K562 (cell line): ENCODE results near the gene P2RX3. TPM values are rescaled to one million over a fixed set of nuclear protein-coding genes. Genes with fewer than 3 reads are reported as not detected.
A peak's percentile ranks its signal among the peaks of the same experiment; 100 is the strongest.

ENCODE experiments used
- CBX5 ChIP-seq: IDR thresholded peaks from 2 replicates; pipeline ENCODE4 v1.6.1; 2014; ENCODE audit warnings: low read depth, borderline replicate concordance
- CTBP1 ChIP-seq: fragments of 450-650 bp; IDR thresholded peaks from 2 replicates; pipeline ENCODE4 v1.6.1; 2016; ENCODE audit warnings: borderline replicate concordance
- polyA plus RNA-seq, 8 experiments: library from polyadenylated mRNA; depleted of rRNA in 4 of 8; stranded (reverse) in 5 of 8; unstranded in 3 of 8; fragments of >200 nt; fragmentation: Nextera tagmentation in 2 of 8; fragmentation: Illumina TruSeq in 1 of 8; extraction: Ambion mirVana in 2 of 8; extraction: Trizol in 1 of 8; gene quantifications; 2 replicates each; pipeline versions ENCODE4 v1.2.1 to v1.2.3, GENCODE V29; 2011 to 2014; ENCODE audit warnings: inconsistent platforms in 1 of 8, missing spikeins in 1 of 8
- total RNA-seq, 7 experiments: library from RNA; depleted of rRNA in 6 of 7; stranded (reverse); fragments of >200 nt in 6 of 7; fragmentation: Illumina TruSeq in 2 of 7; extraction: Trizol in 2 of 7; gene quantifications; 2 replicates each; pipeline versions ENCODE4 v1.2.1 to v1.2.3, GENCODE V29; 2011 to 2021; ENCODE audit warnings: low replicate concordance in 1 of 7
- TF ChIP-seq, protein P1 (sequence below): fragments of 200-600 bp; sonication (generic); IDR thresholded peaks from one replicate; pipeline ENCODE4 v1.6.1; 2012; ENCODE audit warnings: mild to moderate bottlenecking, low read depth, low read length, inconsistent platforms
- TF ChIP-seq, protein P2 (sequence below): fragments of 450-650 bp; IDR thresholded peaks from 2 replicates; pipeline ENCODE4 v1.6.1; 2016
- TF ChIP-seq, protein P3 (sequence below), 2 experiments: IDR thresholded peaks; 2 replicates each; pipeline ENCODE4 v1.6.1; 2011; ENCODE audit warnings: borderline replicate concordance in 1 of 2, control low read depth in 1 of 2, low read depth in 1 of 2, low read length in 1 of 2, mild to moderate bottlenecking in 1 of 2, mixed read lengths in 1 of 2, moderate library complexity in 1 of 2; ENCODE audit not compliant: insufficient read depth in 1 of 2, insufficient read length in 1 of 2, poor library complexity in 1 of 2, severe bottlenecking in 1 of 2; ENCODE audit errors: extremely low read depth in 1 of 2
- TF ChIP-seq, protein P4 (sequence below): IDR thresholded peaks from 3 replicates; pipeline ENCODE4 v1.6.1; 2011; ENCODE audit warnings: borderline replicate concordance, mild to moderate bottlenecking, moderate library complexity; ENCODE audit not compliant: insufficient read length; ENCODE audit errors: extremely low read depth

P2RX3 gene
- total and polyA plus RNA-seq, 9 of the 15 experiments (the other 6 are each of a cell fraction or from before 2014, with no cell fraction given): not detected

DNA sequence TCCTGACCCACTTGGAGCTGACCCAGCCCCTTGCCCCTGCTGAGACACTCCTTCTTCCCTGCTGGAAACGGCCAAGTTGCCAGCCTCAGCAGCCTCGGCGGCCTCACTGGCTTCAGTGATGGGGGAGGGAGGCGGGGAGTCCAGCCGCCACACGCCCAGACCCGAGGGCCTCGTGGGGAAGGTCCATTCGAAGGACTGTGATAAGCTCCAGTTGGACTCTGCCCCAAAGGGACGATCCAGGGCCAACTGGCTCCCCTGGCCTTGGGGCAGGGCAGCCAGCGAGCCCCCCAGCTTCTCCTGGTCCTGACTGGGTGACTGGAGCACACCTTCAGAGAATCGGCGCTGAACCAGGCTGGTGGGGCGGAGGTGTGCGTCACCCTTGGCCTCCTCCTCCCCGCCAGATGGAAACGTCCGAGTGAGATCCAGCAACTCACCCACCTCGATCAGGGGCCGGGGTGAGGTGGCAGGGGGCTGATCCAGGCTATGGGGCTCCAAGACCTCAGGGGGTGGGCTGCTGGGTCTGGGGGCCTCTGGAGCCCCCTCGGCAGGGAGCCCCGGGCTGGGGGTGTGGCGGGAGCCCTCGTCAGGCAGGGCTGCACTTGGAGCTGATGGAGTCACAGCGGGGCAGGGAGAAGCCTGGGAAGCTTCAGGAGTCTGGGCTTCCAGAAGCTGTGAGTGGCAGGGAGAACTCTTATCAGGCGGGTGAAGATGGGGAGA, 24.9 kb upstream of the P2RX3 start (continued):
- TF ChIP-seq, protein P1, sequence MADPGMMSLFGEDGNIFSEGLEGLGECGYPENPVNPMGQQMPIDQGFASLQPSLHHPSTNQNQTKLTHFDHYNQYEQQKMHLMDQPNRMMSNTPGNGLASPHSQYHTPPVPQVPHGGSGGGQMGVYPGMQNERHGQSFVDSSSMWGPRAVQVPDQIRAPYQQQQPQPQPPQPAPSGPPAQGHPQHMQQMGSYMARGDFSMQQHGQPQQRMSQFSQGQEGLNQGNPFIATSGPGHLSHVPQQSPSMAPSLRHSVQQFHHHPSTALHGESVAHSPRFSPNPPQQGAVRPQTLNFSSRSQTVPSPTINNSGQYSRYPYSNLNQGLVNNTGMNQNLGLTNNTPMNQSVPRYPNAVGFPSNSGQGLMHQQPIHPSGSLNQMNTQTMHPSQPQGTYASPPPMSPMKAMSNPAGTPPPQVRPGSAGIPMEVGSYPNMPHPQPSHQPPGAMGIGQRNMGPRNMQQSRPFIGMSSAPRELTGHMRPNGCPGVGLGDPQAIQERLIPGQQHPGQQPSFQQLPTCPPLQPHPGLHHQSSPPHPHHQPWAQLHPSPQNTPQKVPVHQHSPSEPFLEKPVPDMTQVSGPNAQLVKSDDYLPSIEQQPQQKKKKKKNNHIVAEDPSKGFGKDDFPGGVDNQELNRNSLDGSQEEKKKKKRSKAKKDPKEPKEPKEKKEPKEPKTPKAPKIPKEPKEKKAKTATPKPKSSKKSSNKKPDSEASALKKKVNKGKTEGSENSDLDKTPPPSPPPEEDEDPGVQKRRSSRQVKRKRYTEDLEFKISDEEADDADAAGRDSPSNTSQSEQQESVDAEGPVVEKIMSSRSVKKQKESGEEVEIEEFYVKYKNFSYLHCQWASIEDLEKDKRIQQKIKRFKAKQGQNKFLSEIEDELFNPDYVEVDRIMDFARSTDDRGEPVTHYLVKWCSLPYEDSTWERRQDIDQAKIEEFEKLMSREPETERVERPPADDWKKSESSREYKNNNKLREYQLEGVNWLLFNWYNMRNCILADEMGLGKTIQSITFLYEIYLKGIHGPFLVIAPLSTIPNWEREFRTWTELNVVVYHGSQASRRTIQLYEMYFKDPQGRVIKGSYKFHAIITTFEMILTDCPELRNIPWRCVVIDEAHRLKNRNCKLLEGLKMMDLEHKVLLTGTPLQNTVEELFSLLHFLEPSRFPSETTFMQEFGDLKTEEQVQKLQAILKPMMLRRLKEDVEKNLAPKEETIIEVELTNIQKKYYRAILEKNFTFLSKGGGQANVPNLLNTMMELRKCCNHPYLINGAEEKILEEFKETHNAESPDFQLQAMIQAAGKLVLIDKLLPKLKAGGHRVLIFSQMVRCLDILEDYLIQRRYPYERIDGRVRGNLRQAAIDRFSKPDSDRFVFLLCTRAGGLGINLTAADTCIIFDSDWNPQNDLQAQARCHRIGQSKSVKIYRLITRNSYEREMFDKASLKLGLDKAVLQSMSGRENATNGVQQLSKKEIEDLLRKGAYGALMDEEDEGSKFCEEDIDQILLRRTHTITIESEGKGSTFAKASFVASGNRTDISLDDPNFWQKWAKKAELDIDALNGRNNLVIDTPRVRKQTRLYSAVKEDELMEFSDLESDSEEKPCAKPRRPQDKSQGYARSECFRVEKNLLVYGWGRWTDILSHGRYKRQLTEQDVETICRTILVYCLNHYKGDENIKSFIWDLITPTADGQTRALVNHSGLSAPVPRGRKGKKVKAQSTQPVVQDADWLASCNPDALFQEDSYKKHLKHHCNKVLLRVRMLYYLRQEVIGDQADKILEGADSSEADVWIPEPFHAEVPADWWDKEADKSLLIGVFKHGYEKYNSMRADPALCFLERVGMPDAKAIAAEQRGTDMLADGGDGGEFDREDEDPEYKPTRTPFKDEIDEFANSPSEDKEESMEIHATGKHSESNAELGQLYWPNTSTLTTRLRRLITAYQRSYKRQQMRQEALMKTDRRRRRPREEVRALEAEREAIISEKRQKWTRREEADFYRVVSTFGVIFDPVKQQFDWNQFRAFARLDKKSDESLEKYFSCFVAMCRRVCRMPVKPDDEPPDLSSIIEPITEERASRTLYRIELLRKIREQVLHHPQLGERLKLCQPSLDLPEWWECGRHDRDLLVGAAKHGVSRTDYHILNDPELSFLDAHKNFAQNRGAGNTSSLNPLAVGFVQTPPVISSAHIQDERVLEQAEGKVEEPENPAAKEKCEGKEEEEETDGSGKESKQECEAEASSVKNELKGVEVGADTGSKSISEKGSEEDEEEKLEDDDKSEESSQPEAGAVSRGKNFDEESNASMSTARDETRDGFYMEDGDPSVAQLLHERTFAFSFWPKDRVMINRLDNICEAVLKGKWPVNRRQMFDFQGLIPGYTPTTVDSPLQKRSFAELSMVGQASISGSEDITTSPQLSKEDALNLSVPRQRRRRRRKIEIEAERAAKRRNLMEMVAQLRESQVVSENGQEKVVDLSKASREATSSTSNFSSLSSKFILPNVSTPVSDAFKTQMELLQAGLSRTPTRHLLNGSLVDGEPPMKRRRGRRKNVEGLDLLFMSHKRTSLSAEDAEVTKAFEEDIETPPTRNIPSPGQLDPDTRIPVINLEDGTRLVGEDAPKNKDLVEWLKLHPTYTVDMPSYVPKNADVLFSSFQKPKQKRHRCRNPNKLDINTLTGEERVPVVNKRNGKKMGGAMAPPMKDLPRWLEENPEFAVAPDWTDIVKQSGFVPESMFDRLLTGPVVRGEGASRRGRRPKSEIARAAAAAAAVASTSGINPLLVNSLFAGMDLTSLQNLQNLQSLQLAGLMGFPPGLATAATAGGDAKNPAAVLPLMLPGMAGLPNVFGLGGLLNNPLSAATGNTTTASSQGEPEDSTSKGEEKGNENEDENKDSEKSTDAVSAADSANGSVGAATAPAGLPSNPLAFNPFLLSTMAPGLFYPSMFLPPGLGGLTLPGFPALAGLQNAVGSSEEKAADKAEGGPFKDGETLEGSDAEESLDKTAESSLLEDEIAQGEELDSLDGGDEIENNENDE: no peak
- TF ChIP-seq, protein P2, sequence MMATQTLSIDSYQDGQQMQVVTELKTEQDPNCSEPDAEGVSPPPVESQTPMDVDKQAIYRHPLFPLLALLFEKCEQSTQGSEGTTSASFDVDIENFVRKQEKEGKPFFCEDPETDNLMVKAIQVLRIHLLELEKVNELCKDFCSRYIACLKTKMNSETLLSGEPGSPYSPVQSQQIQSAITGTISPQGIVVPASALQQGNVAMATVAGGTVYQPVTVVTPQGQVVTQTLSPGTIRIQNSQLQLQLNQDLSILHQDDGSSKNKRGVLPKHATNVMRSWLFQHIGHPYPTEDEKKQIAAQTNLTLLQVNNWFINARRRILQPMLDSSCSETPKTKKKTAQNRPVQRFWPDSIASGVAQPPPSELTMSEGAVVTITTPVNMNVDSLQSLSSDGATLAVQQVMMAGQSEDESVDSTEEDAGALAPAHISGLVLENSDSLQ: no peak
- TF ChIP-seq CTBP1 (no peak), CBX5 (no peak)
- TF ChIP-seq, protein P3, sequence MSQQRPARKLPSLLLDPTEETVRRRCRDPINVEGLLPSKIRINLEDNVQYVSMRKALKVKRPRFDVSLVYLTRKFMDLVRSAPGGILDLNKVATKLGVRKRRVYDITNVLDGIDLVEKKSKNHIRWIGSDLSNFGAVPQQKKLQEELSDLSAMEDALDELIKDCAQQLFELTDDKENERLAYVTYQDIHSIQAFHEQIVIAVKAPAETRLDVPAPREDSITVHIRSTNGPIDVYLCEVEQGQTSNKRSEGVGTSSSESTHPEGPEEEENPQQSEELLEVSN (IDR thresholded peaks at IDR 0.05; ENCODE audit: borderline replicate concordance in 1 of 2, extremely low read depth in 1 of 2, insufficient read depth in 1 of 2, insufficient read length in 1 of 2, low read depth in 1 of 2, low read length in 1 of 2, poor library complexity in 1 of 2, severe bottlenecking in 1 of 2): peak in 1 of 2 experiments; percentile 35
- TF ChIP-seq, protein P4, sequence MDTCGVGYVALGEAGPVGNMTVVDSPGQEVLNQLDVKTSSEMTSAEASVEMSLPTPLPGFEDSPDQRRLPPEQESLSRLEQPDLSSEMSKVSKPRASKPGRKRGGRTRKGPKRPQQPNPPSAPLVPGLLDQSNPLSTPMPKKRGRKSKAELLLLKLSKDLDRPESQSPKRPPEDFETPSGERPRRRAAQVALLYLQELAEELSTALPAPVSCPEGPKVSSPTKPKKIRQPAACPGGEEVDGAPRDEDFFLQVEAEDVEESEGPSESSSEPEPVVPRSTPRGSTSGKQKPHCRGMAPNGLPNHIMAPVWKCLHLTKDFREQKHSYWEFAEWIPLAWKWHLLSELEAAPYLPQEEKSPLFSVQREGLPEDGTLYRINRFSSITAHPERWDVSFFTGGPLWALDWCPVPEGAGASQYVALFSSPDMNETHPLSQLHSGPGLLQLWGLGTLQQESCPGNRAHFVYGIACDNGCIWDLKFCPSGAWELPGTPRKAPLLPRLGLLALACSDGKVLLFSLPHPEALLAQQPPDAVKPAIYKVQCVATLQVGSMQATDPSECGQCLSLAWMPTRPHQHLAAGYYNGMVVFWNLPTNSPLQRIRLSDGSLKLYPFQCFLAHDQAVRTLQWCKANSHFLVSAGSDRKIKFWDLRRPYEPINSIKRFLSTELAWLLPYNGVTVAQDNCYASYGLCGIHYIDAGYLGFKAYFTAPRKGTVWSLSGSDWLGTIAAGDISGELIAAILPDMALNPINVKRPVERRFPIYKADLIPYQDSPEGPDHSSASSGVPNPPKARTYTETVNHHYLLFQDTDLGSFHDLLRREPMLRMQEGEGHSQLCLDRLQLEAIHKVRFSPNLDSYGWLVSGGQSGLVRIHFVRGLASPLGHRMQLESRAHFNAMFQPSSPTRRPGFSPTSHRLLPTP: no peak
